ENCODE data around the gene VANGL1.
"Not testable (repeated sequence)": the region's sequence is repeated elsewhere in the genome, so short reads cannot be mapped to it uniquely, and the experiment has no call there.

VANGL1 gene

GRCh38 chr1:115641762-115642167 lies at the start of gene VANGL1:
VANGL1 (plus strand) TSS chr1:115641970; CDS start chr1:115651414, 9,444 bp downstream.
- peak; percentile 15 to 93 for DNase-seq

GRCh38 chr1:115592264-115592663 lies 49.5 kb upstream of the VANGL1 start:
- no peak for DNase-seq

DNA sequence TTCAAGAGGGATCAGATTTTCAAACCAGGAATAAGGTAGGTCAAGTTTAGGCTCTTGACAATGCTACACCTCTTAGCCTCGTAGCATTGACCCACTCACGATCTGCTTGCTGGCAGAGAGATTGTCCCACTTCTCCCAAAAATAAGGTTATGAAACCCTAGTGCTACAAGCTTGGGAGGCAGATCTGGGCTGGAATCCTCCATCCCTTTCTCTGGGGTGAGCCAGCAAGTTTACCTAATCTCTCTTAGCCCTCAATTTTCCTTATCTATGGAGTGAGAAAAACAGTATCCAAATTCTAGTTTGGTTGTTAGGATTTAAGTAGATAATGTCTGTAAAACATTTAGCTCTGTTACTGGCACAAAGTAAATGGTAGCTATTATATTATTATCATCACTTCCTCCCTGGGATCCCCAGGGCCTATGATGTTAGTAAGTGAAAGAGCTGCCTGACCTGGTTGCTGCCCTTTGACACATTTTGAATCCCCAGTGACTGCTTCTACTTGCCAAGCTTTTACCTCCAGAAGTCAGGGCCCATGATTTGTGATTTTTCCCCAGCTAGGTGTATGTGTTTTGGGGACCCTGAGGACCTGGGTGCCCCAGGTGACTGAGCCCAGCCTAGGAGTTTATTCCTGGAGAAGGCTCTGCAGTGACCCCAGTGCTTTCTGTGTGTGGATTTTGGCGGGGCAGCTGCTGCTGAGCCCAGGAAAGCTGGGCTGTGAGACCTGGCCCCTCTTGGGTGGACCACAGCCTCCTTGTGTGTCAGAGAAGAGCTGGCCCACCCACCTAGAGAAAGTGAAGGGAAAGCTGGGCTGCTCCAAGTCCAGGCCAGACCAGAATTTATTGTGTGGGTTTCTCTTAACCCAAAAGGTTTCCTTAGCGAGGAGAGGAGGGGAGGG lies 48.2 kb upstream of the VANGL1 start:
- no peak for DNase-seq

GRCh38 chr1:115594600-115594999 lies 47.2 kb upstream of the VANGL1 start:
- no peak for DNase-seq

DNA sequence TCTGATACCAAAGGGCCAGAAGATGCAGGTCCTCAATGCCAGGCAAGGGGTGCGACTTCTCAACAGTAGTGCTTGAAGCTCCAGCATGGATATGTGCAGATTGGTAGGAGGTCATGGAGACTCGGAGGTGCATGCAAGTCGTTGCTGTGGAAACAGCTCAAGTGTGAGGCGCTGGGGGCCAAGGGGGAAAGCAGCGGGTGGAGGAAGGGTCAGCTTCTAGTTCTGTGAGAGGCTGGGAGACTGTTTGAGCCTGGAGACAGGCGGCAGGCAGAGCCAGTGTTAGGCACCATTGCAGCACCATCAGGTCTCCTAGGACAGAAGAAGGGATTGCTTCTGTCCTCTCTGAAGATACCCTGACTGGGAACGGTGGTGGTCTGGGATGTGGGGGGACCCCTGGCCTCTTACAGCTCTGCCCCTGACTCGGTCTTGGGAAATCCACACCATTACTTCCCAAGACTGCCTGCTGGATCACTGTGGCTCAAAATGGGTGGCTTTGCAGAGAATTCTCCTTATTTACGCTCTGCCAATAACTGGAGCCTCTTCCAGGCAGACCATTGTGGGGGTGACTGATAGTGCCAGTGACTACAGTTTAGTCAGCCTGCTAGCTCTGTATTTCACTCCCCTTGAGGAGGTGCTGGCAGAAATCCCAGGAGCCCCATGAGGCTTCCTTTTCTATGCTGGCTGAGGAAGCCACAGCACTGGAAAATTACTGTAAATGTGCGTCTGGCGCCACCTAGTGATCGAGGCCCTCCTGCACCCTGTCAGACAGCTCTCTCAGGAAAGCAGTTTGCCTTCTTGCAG lies 46.3 kb upstream of the VANGL1 start:
- peak; percentile 60 to 89 for DNase-seq

GRCh38 chr1:115596080-115596780 lies 45.5 kb upstream of the VANGL1 start:
- no peak for DNase-seq

DNA sequence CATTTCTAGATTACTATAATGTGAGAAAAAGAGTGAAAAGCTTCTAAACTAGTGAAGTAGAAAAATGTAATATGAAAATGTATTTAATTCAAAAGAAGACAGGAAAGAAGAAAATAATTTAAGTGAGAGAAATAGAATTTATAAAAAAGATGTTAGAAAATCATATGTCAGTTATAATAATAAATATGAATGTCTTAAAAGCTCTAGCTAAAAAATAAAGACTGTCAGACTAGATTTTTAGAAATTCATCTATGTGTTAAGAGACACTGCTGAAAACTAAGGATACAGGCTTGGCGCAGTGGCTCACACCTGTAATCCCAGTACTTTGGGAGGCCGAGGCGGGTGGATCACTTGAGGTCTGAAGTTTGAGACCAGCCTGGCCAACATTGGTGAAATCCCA lies 37.3 kb upstream of the VANGL1 start:
- DNase-seq = no peak

DNA sequence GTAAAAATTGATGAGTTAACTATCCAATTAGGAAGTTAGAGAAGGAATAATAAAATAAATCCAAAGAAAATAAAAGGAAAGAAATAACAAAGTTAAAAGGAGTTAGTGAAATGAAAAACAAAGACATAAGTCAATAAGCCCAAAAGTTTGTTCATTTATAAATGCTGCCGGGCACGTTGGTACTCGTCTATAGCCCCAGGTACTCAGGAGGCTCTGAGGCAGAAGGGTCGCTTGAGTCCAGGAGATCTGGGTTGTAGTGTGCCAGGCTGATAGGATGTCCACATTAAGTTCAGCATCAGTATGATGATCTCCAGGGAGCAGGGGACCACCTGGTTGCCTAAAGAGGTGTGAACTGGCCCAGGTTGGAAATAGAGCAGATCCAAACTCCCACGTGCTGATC lies 35.5 kb upstream of the VANGL1 start:
- no peak for DNase-seq

DNA sequence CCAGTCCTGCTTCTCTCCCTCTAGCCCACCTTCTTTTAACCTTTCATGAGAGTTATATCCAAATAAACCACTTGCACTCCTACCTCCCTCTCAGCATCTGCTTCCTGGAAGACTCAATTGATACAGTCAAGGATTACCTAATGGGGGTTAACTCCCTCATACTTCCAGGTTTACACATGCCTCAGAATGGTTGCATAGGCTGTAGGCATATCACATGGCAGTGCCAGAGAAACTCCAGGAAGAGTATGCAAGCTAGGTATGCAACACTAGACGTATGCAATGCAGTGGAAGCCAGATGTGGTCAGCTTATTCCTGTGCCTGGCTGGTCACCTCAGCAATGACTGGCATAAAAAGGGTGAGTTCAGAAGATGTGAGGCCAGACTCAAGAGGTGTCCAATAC lies 32.7 kb upstream of the VANGL1 start:
- no peak for DNase-seq

- DNase-seq = no peak
Observed at GRCh38 chr1:115613767-115614166, 28.0 kb upstream of the VANGL1 start.

GRCh38 chr1:115620453-115620852 lies 21.3 kb upstream of the VANGL1 start:
- no peak for DNase-seq

DNA sequence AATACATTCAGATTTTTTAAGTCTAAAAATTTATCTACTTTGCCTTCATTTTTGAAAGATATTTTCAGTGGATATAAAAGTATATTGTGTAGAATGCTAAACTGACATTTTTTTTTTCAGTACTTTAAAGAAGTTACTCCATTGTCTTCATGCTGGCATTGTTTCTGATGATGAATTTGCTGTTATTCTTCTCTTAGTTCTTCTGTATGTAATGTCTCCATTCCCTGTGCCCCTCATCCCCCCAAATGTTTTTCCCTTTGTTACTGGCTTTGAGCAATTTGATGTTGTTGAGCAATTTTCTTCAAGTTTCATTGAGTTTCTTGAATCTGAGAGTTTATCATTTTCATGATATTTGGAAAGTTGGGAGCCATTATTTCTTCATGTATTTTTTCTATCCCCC lies 20.8 kb upstream of the VANGL1 start:
- DNase-seq = no peak

DNA sequence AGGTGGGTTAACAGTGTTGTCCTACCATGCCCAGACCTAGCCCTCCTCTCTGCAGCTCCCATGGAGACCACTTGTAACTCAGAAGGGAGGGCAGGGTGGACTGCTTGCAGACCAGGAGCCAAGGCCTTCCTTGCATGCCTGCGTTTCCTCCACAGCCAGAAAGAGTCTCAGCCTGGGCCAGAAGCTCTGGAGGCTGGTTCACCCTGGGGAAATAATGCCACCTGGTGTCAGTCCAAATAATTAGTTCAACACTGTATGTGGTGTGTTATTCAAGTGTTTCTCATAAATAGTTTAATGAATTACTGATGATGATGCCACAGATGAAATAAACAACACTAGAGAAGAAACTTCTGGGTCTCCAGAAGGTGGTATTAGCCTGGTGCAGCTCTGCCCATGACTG lies 16.9 kb upstream of the VANGL1 start:
- DNase-seq = no peak

- DNase-seq = no peak
Observed at GRCh38 chr1:115630342-115630741, 11.4 kb upstream of the VANGL1 start.

DNA sequence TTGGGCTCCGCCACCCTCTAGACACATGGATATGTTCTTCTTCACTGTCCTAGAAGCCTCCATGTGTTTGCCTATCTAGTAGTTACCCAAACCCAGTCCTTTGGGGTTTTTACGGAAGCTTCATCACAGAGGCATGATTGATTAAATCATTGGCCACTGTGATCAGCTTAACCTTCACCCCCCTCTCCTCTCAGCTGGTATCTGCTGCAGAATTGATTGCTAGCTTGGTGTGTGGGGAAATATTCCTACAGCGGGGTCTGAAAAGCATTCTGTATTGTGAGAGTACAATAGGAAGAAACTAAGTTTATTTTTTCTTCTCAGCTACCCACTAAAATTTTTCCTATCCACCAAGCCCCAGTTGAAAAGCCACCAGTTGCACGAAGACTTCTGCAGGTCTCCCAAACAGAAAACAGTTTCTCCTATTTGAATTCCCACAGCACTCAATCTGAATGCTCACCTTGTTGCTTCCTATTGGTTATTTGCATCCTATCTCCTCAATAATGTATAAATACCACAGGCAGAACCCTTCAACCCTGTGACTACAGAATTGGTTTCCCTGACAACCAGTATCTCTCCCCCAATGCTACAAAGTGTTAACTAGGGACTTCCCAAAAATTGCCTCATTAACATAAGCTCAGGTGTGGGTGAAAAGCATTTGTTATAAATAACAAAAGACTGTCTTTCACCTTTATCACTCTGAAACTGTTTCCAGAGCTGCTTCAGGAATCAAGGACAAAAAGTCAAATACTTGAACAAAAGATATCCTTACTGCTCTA lies 9.3 kb upstream of the VANGL1 start:
- DNase-seq = no peak

DNA sequence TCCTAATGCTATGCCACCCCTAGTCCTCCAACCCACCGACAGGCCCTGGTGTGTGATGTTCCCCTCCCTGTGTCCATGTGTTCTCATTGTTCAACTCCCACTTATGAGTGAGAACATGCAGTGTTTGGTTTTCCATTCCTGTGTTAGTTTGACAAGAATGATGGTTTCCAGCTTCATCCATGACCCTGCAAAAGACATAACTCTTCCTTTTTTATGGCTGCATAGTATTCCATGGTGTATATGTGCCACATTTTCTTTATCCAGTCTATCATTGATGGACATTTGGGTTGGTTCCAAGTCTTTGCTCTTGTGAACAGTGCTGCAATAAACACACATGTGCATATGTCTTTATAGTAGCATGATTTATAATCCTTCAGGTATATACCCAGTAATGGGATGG lies 8.2 kb upstream of the VANGL1 start:
- DNase-seq = not testable (repeated sequence)

GRCh38 chr1:115637247-115637646 lies 4.5 kb upstream of the VANGL1 start:
- not testable (repeated sequence) for DNase-seq

GRCh38 chr1:115640384-115640783 lies 1.4 kb upstream of the VANGL1 start:
- no peak for DNase-seq

GRCh38 chr1:115642168-115643072 lies 650 bp downstream of the VANGL1 start:
- DNase-seq = peak; percentile 68 to 85

DNA sequence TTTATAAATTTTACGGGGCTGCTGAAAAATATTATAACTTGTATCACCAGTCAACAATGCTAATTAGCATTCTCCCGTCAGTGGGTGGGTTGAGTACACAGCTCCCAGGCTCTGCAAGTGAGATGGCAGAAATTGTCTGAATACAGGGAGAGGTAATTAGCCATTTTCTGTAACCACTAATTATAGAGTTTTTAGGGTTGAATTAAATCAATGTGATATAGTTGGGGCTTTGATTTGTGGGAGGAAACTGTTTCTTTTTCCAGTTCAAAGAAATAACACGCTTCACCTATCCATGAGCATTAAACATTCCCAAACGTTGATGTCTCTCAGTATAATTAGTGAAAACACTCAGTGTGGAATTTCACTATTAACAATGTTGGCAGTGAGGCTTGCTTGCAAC lies 1.5 kb downstream of the VANGL1 start:
- DNase-seq = peak in 1 of 2 experiments; percentile 46

- no peak for DNase-seq
Observed at GRCh38 chr1:115643666-115644065, 1.9 kb downstream of the VANGL1 start.
